Thyroid gland (tissue), 4 donors: Measurements from ENCODE around the gene CUL1.

Source experiments
- CTCF ChIP-seq, 6 experiments: fragments of 200-600 bp in 3 of 6; fragments of 450-650 bp in 3 of 6; sonication (generic) in 3 of 6; IDR thresholded peaks; one replicate each; pipeline ENCODE4 v1.5.1; 2016 to 2019; ENCODE audit warnings: antibody characterized with exemption in 6 of 6, mild to moderate bottlenecking in 2 of 6, inconsistent platforms in 1 of 6, moderate library complexity in 1 of 6
- POLR2A ChIP-seq, 2 donors: fragments of 450-650 bp; IDR thresholded peaks; one replicate each; pipeline ENCODE4 v1.6.1; 2017; ENCODE audit warnings: antibody characterized with exemption in 2 of 2, mild to moderate bottlenecking in 2 of 2, moderate library complexity in 1 of 2

- TF ChIP-seq POLR2A (IDR thresholded peaks at IDR 0.05): no peak
- no peak for TF ChIP-seq CTCF (IDR thresholded peaks at IDR 0.05)
Observed at GRCh38 chr7:148686312-148686937, 12.3 kb upstream of the CUL1 start.
